LNCaP clone FGC (cell line): ENCODE data around the gene MNS1.

Source experiments
- DNase-seq: peaks from one replicate; pipeline ENCODE4 v3.0.0-alpha.2; 2011; ENCODE audit warnings: low read depth
- H3K4me3 ChIP-seq: 2 replicates; pipeline ENCODE4 v1.5.1; 2011; ENCODE audit warnings: mild to moderate bottlenecking, low read depth, low read length, control low read depth
- TF ChIP-seq, protein P1 (sequence below): IDR thresholded peaks from 2 replicates; pipeline ENCODE4 v1.5.1; 2012; ENCODE audit warnings: mild to moderate bottlenecking; ENCODE audit not compliant: control insufficient read depth, insufficient read depth; ENCODE audit errors: extremely low read depth

MNS1 gene

DNA sequence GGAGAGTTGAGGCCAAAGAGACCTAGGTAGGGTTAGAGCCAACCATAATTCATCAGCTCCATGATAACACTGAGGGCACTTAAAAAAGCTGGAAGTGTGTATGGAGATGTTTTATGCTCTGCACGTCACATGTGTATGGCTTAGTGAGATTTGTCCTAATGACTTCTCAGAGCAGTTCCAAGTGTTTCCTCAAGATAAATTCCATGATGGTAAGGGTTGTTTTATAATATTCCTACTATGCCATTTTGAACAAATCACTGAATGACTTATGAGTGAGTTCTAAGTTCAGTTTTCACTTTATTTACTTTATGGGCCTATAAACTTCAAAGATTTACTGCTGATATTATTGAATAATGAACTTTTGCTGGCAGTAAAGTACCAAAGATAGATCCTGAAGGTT lies 71.7 kb downstream of the MNS1 start:
- no peak for DNase-seq
- no peak overlapping the region for H3K4me3 ChIP-seq
- TF ChIP-seq, protein P1, sequence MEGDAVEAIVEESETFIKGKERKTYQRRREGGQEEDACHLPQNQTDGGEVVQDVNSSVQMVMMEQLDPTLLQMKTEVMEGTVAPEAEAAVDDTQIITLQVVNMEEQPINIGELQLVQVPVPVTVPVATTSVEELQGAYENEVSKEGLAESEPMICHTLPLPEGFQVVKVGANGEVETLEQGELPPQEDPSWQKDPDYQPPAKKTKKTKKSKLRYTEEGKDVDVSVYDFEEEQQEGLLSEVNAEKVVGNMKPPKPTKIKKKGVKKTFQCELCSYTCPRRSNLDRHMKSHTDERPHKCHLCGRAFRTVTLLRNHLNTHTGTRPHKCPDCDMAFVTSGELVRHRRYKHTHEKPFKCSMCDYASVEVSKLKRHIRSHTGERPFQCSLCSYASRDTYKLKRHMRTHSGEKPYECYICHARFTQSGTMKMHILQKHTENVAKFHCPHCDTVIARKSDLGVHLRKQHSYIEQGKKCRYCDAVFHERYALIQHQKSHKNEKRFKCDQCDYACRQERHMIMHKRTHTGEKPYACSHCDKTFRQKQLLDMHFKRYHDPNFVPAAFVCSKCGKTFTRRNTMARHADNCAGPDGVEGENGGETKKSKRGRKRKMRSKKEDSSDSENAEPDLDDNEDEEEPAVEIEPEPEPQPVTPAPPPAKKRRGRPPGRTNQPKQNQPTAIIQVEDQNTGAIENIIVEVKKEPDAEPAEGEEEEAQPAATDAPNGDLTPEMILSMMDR, result no peak

DNA sequence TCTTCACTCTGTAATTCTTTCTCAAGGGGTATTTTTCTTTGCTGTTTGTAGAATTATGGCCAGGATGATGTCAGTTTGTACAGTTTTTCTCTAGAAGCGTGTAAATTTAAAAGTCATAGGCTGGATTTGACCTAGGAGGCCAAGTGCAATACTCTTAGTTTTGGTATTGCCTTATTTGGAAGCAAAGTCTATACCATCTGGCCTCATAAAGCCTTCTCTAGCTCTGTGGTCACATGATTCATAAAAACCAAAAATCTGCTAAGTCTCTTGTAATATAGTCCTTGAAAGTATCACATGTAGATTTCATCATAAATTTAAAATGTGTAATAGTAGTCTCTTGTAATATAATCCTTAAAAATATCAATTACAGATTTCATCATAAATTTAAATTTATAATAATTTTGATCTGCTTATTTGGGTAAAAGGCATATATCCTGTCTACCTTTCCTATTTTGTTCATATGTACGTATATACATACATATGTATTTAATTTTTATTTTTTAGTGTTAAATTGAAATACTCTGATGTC lies 74.1 kb downstream of the MNS1 start:
- TF ChIP-seq, protein P1, result no peak
- H3K4me3 ChIP-seq, result no peak overlapping the region
- DNase-seq, result no peak

DNA sequence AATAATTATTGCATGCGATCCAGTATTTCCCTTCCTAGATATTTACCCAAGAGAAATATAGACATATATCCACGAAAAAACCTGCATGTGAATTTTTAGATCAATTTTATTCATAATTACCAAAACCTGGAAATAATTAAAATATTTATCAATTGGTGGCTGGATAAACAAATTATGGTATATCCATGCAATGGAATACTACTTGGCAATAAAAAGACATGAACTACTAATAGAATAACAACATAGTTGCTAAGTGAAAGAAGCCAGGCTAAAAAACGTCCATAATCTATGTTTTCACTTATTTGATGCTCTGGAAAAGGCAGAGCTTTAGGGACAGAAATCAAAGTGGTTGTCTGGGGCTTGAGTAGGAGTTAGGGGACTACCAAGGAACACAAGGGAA lies 79.0 kb downstream of the MNS1 start:
- no peak for DNase-seq
- TF ChIP-seq, protein P1, result no peak

DNA sequence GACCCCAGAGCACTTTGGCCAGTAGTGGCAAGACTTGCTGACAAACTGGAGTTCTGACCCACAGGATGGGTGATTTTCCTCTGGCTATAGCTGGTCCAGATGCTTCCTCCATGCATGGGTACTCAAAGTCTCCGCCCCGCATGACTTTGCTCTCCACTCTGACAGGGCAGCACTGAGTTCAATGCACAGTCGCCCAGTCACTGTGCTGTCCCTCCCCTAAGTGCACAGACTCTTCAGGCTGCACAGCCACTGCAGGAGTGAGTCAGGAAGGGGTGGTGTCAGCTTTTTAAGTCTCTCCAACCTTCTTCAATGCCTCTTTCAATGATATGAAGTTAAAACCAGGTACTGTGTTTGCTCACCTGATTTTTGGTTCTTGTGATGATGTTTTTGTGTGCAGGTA lies 81.9 kb downstream of the MNS1 start:
- no peak overlapping the region for H3K4me3 ChIP-seq
- no peak for DNase-seq
- TF ChIP-seq, protein P1, result no peak

More for the DNA sequence above, 79.0 kb downstream of the MNS1 start:
- no peak overlapping the region for H3K4me3 ChIP-seq
